ENCODE data around the gene GLT8D2.

The GLT8D2 gene

GRCh38 chr12:103948746-103949406 is 101.1 kb downstream of the GLT8D2 start:
- no peak for DNase-seq (ENCODE audit: low read depth, low spot score)

- no peak for DNase-seq (ENCODE audit: low read depth, low spot score)
Observed at GRCh38 chr12:103947871-103948555, 102.0 kb downstream of the GLT8D2 start.

GRCh38 chr12:103944964-103945363 is 105.0 kb downstream of the GLT8D2 start:
- DNase-seq (ENCODE audit: low read depth, low spot score) = no peak

All from activated CD4-positive, CD25-positive, alpha-beta regulatory T cell treated with anti-CD3 and anti-CD28 coated beads, Interleukin-2, amount 50 U/mL, for 16 hours (primary cell).